GM19467 (cell line): ENCODE results near the gene MPZL2.

ENCODE experiments used
- ATAC-seq: cut with Tn5 transposase; IDR thresholded peaks from one replicate; pipeline ENCODE4 v1.9.1; 2021; ENCODE audit warnings: mild to moderate bottlenecking, moderate library complexity; ENCODE audit not compliant: unreplicated experiment

The MPZL2 gene

GRCh38 chr11:118223570-118223969 is 40.5 kb downstream of the MPZL2 start:
- no peak for ATAC-seq

- ATAC-seq, result no peak
Measured at GRCh38 chr11:118222437-118222836, 41.7 kb downstream of the MPZL2 start.

GRCh38 chr11:118221419-118221818 is 42.7 kb downstream of the MPZL2 start:
- no peak for ATAC-seq

- no peak for ATAC-seq
Measured at GRCh38 chr11:118219732-118220131, 44.4 kb downstream of the MPZL2 start.

- ATAC-seq, result no peak
Measured at GRCh38 chr11:118219244-118219643, 44.9 kb downstream of the MPZL2 start.

GRCh38 chr11:118217575-118217974 is 46.5 kb downstream of the MPZL2 start:
- no peak for ATAC-seq

GRCh38 chr11:118216621-118217481 is 47.2 kb downstream of the MPZL2 start:
- peak; percentile 47 for ATAC-seq

- ATAC-seq, result no peak
Measured at GRCh38 chr11:118215765-118216164, 48.3 kb downstream of the MPZL2 start.

- ATAC-seq, result no peak
Measured at GRCh38 chr11:118215262-118215661, 48.8 kb downstream of the MPZL2 start.

- ATAC-seq, result no peak
Measured at GRCh38 chr11:118214210-118214914, 49.7 kb downstream of the MPZL2 start.

GRCh38 chr11:118213781-118214180 is 50.3 kb downstream of the MPZL2 start:
- no peak for ATAC-seq

GRCh38 chr11:118213201-118213600 is 50.9 kb downstream of the MPZL2 start:
- ATAC-seq, result no peak

- no peak for ATAC-seq
Measured at GRCh38 chr11:118212781-118213191, 51.3 kb downstream of the MPZL2 start.

- no peak for ATAC-seq
Measured at GRCh38 chr11:118212131-118212725, 51.9 kb downstream of the MPZL2 start.

- ATAC-seq, result no peak
Measured at GRCh38 chr11:118211006-118211405, 53.1 kb downstream of the MPZL2 start.

- ATAC-seq, result no peak
Measured at GRCh38 chr11:118210323-118210722, 53.8 kb downstream of the MPZL2 start.

GRCh38 chr11:118209033-118209432 is 55.1 kb downstream of the MPZL2 start:
- no peak for ATAC-seq

- no peak for ATAC-seq
Measured at GRCh38 chr11:118207079-118207478, 57.0 kb downstream of the MPZL2 start.

GRCh38 chr11:118206391-118207031 is 57.6 kb downstream of the MPZL2 start:
- no peak for ATAC-seq

GRCh38 chr11:118205606-118206378 is 58.3 kb downstream of the MPZL2 start:
- ATAC-seq, result no peak
